ENCODE measurements around the gene COG5.

Gene COG5

DNA sequence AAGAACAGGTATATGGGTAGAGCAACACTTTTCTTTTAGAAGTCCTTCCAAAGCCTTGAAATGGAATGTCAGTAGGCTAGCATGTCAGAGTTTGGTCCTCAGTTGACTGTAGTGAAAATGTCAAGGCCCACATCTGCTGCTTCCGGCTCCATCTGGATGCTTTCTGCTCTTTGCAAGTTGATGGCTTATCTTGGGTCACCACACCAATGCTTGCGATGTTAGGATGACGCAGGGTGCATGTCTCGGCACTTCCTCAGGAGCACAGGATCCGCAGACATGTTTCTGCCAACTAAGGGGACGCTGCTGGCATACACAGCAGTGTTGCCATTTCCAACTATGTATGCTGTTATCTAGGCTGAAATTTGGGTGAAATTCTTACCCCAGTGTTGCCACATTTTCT, 408.9 kb downstream of the COG5 start:
- Histone ChIP-seq H3K4me2 (ENCODE audit: low read length) (no peak overlapping the region), H3K4me1 (ENCODE audit: control insufficient read depth, low read length) (peaks cover 16% of the 10 kb centered on the region), H3K79me2 (ENCODE audit: control insufficient read depth, low read length) (no peaks in the 10 kb centered on the region), H3K4me3 (ENCODE audit: low read length) (no peak overlapping the region), H3K36me3 (ENCODE audit: control insufficient read depth, low read length) (peaks cover 76% of the 10 kb centered on the region), H3K27ac (ENCODE audit: low read depth, low read length) (no peak overlapping the region), H3K27me3 (ENCODE audit: control insufficient read depth, low read length) (no peaks in the 10 kb centered on the region), H4K20me1 (ENCODE audit: control insufficient read depth, insufficient read depth, low read depth, low read length) (no peaks in the 10 kb centered on the region), H3K9me2 (replicated peaks; ENCODE audit: control insufficient read depth, low read length) (no peaks in the 10 kb centered on the region), H3F3A (ENCODE audit: control insufficient read depth, insufficient read depth) (peaks cover 12% of the 10 kb centered on the region; the same call in 1 of the 2 replicates), H3K9me3 (ENCODE audit: control insufficient read depth, insufficient read depth, low read length) (no peaks in the 10 kb centered on the region)
- no peak for TF ChIP-seq EZH2phosphoT487 (IDR thresholded peaks at IDR 0.05; ENCODE audit: borderline replicate concordance, low read length)
- TF ChIP-seq, protein P1, sequence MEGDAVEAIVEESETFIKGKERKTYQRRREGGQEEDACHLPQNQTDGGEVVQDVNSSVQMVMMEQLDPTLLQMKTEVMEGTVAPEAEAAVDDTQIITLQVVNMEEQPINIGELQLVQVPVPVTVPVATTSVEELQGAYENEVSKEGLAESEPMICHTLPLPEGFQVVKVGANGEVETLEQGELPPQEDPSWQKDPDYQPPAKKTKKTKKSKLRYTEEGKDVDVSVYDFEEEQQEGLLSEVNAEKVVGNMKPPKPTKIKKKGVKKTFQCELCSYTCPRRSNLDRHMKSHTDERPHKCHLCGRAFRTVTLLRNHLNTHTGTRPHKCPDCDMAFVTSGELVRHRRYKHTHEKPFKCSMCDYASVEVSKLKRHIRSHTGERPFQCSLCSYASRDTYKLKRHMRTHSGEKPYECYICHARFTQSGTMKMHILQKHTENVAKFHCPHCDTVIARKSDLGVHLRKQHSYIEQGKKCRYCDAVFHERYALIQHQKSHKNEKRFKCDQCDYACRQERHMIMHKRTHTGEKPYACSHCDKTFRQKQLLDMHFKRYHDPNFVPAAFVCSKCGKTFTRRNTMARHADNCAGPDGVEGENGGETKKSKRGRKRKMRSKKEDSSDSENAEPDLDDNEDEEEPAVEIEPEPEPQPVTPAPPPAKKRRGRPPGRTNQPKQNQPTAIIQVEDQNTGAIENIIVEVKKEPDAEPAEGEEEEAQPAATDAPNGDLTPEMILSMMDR (IDR thresholded peaks at IDR 0.05; ENCODE audit: low read depth, low read length, poor library complexity, severe bottlenecking) = no peak

DNA sequence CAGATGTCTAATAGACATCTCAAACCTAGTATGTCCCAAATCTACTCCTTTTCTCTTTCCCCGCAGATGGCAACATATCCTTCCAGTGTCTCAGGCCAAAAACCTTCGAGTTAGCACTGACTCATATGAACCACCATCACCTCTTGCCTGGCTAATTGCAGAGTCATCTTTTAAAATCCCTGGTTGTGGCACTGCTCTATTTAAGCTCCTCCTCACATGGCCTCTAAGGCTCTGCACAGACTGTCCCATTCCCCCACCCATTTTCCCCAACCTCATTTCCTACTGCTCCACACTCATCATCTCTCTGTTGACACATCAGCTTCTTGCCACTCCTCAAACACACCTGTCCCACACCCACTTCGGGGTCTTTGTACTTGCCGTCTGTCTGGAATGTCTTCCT, 411.7 kb downstream of the COG5 start:
- Histone ChIP-seq H3K9me3 (ENCODE audit: control insufficient read depth, insufficient read depth, low read length) (no peaks in the 10 kb centered on the region), H3F3A (ENCODE audit: control insufficient read depth, insufficient read depth) (peaks cover 8% of the 10 kb centered on the region; the same call in 1 of the 2 replicates), H3K27me3 (ENCODE audit: control insufficient read depth, low read length) (no peaks in the 10 kb centered on the region), H3K4me1 (ENCODE audit: control insufficient read depth, low read length) (peaks cover 43% of the 10 kb centered on the region), H3K79me2 (ENCODE audit: control insufficient read depth, low read length) (0 out of 2 replicates have a peak, but pooled peaks cover 6% of the 10 kb centered on the region), H3K4me2 (ENCODE audit: low read length) (no peak overlapping the region), H3K9me2 (replicated peaks; ENCODE audit: control insufficient read depth, low read length) (no peaks in the 10 kb centered on the region), H4K20me1 (ENCODE audit: control insufficient read depth, insufficient read depth, low read depth, low read length) (no peaks in the 10 kb centered on the region), H3K4me3 (ENCODE audit: low read length) (no peak overlapping the region), H3K27ac (ENCODE audit: low read depth, low read length) (no peak overlapping the region), H3K36me3 (ENCODE audit: control insufficient read depth, low read length) (peaks cover 66% of the 10 kb centered on the region)
- TF ChIP-seq, protein P1 (IDR thresholded peaks at IDR 0.05; ENCODE audit: low read depth, low read length, poor library complexity, severe bottlenecking) = no peak
- no peak for TF ChIP-seq EZH2phosphoT487 (IDR thresholded peaks at IDR 0.05; ENCODE audit: borderline replicate concordance, low read length)

Measured in DOHH2 (cell line).